ENCODE measurements around the gene KATNIP.
A peak's percentile ranks its signal among the peaks of the same experiment; 100 is the strongest.

The KATNIP gene

GRCh38 chr16:27547851-27548250, 2.1 kb upstream of the KATNIP start:
- Histone ChIP-seq H3K27me3 (no peaks in the 10 kb centered on the region), H3K36me3 (peaks cover 30% of the 10 kb centered on the region), H3K4me1 (ENCODE audit: control insufficient read depth in 1 of 2, insufficient read depth in 1 of 2, low read depth in 1 of 2, low read length in 1 of 2) (peaks cover 20 to 21% of the 10 kb centered on the region in 2 experiments), H3K27ac (no peak overlapping the region), H3K4me3 (ENCODE audit: low read depth in 1 of 2, low read length in 1 of 2) (no peak overlapping the region), H3K9me3 (no peaks in the 10 kb centered on the region)
- TF ChIP-seq, protein P1, sequence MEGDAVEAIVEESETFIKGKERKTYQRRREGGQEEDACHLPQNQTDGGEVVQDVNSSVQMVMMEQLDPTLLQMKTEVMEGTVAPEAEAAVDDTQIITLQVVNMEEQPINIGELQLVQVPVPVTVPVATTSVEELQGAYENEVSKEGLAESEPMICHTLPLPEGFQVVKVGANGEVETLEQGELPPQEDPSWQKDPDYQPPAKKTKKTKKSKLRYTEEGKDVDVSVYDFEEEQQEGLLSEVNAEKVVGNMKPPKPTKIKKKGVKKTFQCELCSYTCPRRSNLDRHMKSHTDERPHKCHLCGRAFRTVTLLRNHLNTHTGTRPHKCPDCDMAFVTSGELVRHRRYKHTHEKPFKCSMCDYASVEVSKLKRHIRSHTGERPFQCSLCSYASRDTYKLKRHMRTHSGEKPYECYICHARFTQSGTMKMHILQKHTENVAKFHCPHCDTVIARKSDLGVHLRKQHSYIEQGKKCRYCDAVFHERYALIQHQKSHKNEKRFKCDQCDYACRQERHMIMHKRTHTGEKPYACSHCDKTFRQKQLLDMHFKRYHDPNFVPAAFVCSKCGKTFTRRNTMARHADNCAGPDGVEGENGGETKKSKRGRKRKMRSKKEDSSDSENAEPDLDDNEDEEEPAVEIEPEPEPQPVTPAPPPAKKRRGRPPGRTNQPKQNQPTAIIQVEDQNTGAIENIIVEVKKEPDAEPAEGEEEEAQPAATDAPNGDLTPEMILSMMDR (IDR thresholded peaks at IDR 0.05), result no peak

DNA sequence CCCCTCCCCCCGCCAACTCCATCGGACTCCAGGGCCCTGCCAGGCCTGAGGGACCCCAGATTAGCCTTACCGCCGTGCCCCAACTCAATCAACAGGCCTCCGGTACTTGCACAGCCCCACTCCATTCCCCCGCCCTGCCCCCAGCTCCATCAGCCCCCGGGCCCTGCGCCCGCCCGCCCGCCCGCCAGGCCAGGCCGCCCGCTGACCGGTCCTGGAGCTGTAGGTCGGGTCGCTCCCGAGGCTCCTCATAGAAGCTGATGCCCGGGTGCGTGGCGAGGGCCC, 539 bp upstream of the KATNIP start:
- H3K27ac ChIP-seq, result peak overlapping the region; percentile 84
- H3K4me3 ChIP-seq (ENCODE audit: low read depth in 1 of 2, low read length in 1 of 2), result peak overlapping the region; percentile 84 to 94
- peaks cover 14% of the 10 kb centered on the region for H3K36me3 ChIP-seq
- TF ChIP-seq, protein P1 (IDR thresholded peaks at IDR 0.05), result no peak
- peaks cover 20 to 21% of the 10 kb centered on the region in 2 experiments for H3K4me1 ChIP-seq (ENCODE audit: control insufficient read depth in 1 of 2, insufficient read depth in 1 of 2, low read depth in 1 of 2, low read length in 1 of 2)
- H3K27me3 ChIP-seq, result no peaks in the 10 kb centered on the region
- H3K9me3 ChIP-seq, result no peaks in the 10 kb centered on the region

DNA sequence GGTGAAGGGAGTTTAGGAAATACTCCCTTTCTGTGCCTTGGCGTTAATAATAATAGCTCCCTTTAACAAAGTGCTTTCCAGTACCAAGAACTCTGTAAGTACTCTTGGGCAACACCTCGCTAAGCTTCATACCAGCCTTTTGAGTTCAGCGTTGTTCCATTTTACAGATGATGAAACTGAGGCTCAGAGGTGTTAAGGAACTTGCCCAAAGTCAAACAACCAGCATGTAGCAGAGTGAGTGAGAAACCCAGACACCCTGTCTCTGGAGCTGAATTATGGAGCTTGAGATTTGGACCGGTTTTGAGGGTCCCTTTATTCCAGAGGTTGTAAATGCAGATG, 607 bp downstream of the KATNIP start:
- H3K36me3 ChIP-seq, result peaks cover 3% of the 10 kb centered on the region
- peak overlapping the region; percentile 84 to 94 for H3K4me3 ChIP-seq (ENCODE audit: low read depth in 1 of 2, low read length in 1 of 2)
- no peaks in the 10 kb centered on the region for H3K27me3 ChIP-seq
- peaks cover 20 to 21% of the 10 kb centered on the region in 2 experiments for H3K4me1 ChIP-seq (ENCODE audit: control insufficient read depth in 1 of 2, insufficient read depth in 1 of 2, low read depth in 1 of 2, low read length in 1 of 2)
- H3K9me3 ChIP-seq, result no peaks in the 10 kb centered on the region
- TF ChIP-seq, protein P1 (IDR thresholded peaks at IDR 0.05), result no peak
- peak overlapping the region; percentile 84 for H3K27ac ChIP-seq

DNA sequence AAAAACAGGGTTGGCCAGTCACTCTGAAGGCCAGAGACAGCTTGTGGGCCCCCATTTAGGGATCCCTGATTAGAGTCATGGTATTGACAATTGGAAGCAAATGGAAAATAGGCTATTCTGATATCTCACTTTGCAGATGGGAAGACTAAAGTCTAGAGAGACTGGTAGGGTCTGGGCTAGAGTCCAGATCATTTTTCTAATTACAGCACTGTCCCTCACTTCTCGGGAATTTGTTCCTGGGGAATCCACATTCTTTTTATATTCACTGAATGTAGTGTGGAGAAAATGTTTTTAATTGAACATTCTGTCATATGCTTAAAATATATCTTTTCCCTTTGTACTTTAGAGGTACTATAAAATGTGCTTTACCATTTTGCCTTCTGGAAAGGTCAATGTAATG, 1.1 kb downstream of the KATNIP start:
- Histone ChIP-seq H3K27me3 (no peaks in the 10 kb centered on the region), H3K27ac (peak overlapping the region; percentile 84), H3K4me3 (ENCODE audit: low read depth in 1 of 2, low read length in 1 of 2) (peak overlapping the region; percentile 84 to 94), H3K9me3 (no peaks in the 10 kb centered on the region), H3K4me1 (ENCODE audit: control insufficient read depth in 1 of 2, insufficient read depth in 1 of 2, low read depth in 1 of 2, low read length in 1 of 2) (peaks cover 20 to 21% of the 10 kb centered on the region in 2 experiments), H3K36me3 (no peaks in the 10 kb centered on the region)
- TF ChIP-seq, protein P1 (IDR thresholded peaks at IDR 0.05), result no peak

DNA sequence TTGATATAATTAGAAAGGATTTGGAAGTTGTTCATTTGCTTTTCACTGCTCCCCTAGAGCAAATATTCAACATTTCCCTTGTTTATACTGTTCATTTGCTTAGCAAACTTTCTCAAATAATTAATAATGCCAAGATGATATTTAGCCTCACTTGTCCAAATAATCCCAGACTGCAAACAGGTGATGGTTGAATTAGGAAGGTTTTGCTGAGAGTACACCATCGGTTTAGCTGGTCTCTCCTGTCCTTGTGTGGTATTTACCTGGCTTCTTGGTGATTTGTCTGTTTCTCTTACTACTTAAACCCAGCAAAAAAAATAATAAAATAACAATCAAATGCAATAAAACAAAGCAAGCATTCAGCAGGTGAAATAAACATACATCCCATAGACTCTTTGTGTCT, 6.5 kb downstream of the KATNIP start:
- Histone ChIP-seq H3K27ac (no peak overlapping the region), H3K36me3 (no peaks in the 10 kb centered on the region), H3K4me1 (ENCODE audit: control insufficient read depth in 1 of 2, insufficient read depth in 1 of 2, low read depth in 1 of 2, low read length in 1 of 2) (no peaks in the 10 kb centered on the region), H3K9me3 (no peaks in the 10 kb centered on the region), H3K4me3 (ENCODE audit: low read depth in 1 of 2, low read length in 1 of 2) (no peak overlapping the region), H3K27me3 (no peaks in the 10 kb centered on the region)
- TF ChIP-seq, protein P1 (IDR thresholded peaks at IDR 0.05), result no peak

- TF ChIP-seq, protein P1 (IDR thresholded peaks at IDR 0.05), result no peak
- H3K27ac ChIP-seq, result no peak overlapping the region
- H3K9me3 ChIP-seq, result no peaks in the 10 kb centered on the region
- no peaks in the 10 kb centered on the region for H3K27me3 ChIP-seq
- H3K4me3 ChIP-seq (ENCODE audit: low read depth in 1 of 2, low read length in 1 of 2), result no peak overlapping the region
- H3K4me1 ChIP-seq (ENCODE audit: control insufficient read depth in 1 of 2, insufficient read depth in 1 of 2, low read depth in 1 of 2, low read length in 1 of 2), result no peaks in the 10 kb centered on the region
- no peaks in the 10 kb centered on the region for H3K36me3 ChIP-seq
These were observed 8.5 kb downstream of the KATNIP start for GRCh38 chr16:27558434-27558833.
